Body of pancreas (tissue), 4 donors: ENCODE measurements around the gene LRRC51.

Experiments
- CTCF ChIP-seq, 7 experiments: fragments of 450-650 bp in 4 of 7; fragments of 200-600 bp in 3 of 7; sonication (generic) in 3 of 7; IDR thresholded peaks; one replicate each; pipeline ENCODE4 v1.5.1; 2016 to 2019; ENCODE audit warnings: antibody characterized with exemption in 7 of 7
- POLR2A ChIP-seq, 3 donors: fragments of 450-650 bp; IDR thresholded peaks; one replicate each; pipeline ENCODE4 v1.6.1; 2016; ENCODE audit warnings: antibody characterized with exemption in 3 of 3, mild to moderate bottlenecking in 2 of 3

- no peak for TF ChIP-seq POLR2A (IDR thresholded peaks at IDR 0.05)
- no peak for TF ChIP-seq CTCF (IDR thresholded peaks at IDR 0.05)
These were observed 19.4 kb downstream of the LRRC51 start for GRCh38 chr11:72100009-72100408.
